Measurements from ENCODE around the gene MRPL42. TPM values are rescaled to one million over a fixed set of nuclear protein-coding genes. Genes with fewer than 3 reads are reported as not detected.

Gene MRPL42
- total and polyA plus RNA-seq, 2 donors (not counting 1 experiment from before 2014, with no cell fraction given) = 31.5 to 45.2 TPM

DNA sequence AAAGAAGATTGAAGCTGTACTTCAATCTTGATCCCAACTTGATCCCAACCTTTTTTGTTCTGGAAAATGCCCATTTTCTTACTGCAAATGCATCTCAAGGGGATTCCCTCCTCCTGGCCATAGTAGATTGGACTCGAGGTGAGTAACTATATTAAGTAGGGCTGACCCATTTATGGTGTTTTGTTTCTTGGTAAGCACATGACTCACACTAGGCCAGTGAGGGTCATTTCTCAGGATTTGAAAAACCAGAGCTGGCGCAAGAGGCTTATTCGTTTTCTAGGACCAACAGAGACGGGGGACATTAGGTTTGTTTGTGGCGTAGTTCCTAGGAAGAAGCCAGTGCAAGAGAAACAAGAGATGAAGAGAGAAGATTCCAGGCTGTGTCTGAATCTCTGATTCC is 51.4 kb downstream of the MRPL42 start:
- peaks cover 0 to 3% (median 0%) of the 10 kb centered on the region in 3 donors for H3K9me3 ChIP-seq (ENCODE audit: control extremely low read depth in 1 of 3, control insufficient read depth in 2 of 3, insufficient read depth in 1 of 3, low read length in 2 of 3)
- no peaks in the 10 kb centered on the region for H3K36me3 ChIP-seq (replicated peaks in 1 of 2; ENCODE audit: control extremely low read depth in 1 of 2, control insufficient read depth in 1 of 2, extremely low read depth in 1 of 2, insufficient read depth in 2 of 2, low read length in 1 of 2)
- no peaks in the 10 kb centered on the region for H3K27me3 ChIP-seq (replicated peaks in 1 of 4; ENCODE audit: control extremely low read depth in 1 of 4, control insufficient read depth in 3 of 4, insufficient read depth in 4 of 4, low read length in 3 of 4)
- H2AFZ ChIP-seq (ENCODE audit: insufficient read depth, low read depth, low read length, poor library complexity, severe bottlenecking) = no peak overlapping the region
- no peaks in the 10 kb centered on the region for H4K20me1 ChIP-seq (ENCODE audit: control insufficient read depth, insufficient read depth, low read length, poor library complexity, severe bottlenecking)
- POLR2A ChIA-PET = no interaction called here
- TF ChIP-seq EZH2 (IDR thresholded peaks at IDR 0.05; ENCODE audit: borderline replicate concordance, insufficient read depth, low read depth, low read length, poor library complexity, severe bottlenecking) = no peak
- TF ChIP-seq, protein P1, sequence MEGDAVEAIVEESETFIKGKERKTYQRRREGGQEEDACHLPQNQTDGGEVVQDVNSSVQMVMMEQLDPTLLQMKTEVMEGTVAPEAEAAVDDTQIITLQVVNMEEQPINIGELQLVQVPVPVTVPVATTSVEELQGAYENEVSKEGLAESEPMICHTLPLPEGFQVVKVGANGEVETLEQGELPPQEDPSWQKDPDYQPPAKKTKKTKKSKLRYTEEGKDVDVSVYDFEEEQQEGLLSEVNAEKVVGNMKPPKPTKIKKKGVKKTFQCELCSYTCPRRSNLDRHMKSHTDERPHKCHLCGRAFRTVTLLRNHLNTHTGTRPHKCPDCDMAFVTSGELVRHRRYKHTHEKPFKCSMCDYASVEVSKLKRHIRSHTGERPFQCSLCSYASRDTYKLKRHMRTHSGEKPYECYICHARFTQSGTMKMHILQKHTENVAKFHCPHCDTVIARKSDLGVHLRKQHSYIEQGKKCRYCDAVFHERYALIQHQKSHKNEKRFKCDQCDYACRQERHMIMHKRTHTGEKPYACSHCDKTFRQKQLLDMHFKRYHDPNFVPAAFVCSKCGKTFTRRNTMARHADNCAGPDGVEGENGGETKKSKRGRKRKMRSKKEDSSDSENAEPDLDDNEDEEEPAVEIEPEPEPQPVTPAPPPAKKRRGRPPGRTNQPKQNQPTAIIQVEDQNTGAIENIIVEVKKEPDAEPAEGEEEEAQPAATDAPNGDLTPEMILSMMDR (IDR thresholded peaks at IDR 0.05) = no peak
- CTCF ChIA-PET = interaction anchor here (1.4 kb wide), 2 partner anchors 16 to 582 kb away, joined by 3 to 13 read pairs; no protein-coding TSS in a partner anchor
- H3K4me3 ChIP-seq (ENCODE audit: control extremely low read depth in 1 of 5, extremely low read depth in 1 of 5, insufficient read depth in 1 of 5, low read depth in 2 of 5, low read length in 4 of 5) = no peak overlapping the region
- Mint-ChIP-seq H3K27ac (no peak overlapping the region), H3K9me3 (ENCODE audit: insufficient read depth) (no peaks in the 10 kb centered on the region), H3K4me1 (no peaks in the 10 kb centered on the region), H3K4me3 (no peak overlapping the region), H3K27me3 (peaks cover 6% of the 10 kb centered on the region)
- 94% methylated on average over 3 of the region's 5 CpGs for WGBS (ENCODE audit: insufficient coverage)
- DNase-seq = no peak
- no peak overlapping the region for H3K4me2 ChIP-seq (replicated peaks; ENCODE audit: low read depth, low read length, poor library complexity, severe bottlenecking)
- no peak overlapping the region for H3K27ac ChIP-seq (ENCODE audit: low read length in 2 of 2)
- no peaks in the 10 kb centered on the region for H3K4me1 ChIP-seq (ENCODE audit: control insufficient read depth in 2 of 2, insufficient read depth in 2 of 2, low read length in 2 of 2)
- H3K9ac ChIP-seq (ENCODE audit: low read length) = no peak overlapping the region
- ATAC-seq (ENCODE audit: low read depth) = no peak
- no peaks in the 10 kb centered on the region for H3K79me2 ChIP-seq (ENCODE audit: control insufficient read depth, insufficient read depth, low read length)
- intact Hi-C loops (cut with micrococcal nuclease) = no loop called here

DNA sequence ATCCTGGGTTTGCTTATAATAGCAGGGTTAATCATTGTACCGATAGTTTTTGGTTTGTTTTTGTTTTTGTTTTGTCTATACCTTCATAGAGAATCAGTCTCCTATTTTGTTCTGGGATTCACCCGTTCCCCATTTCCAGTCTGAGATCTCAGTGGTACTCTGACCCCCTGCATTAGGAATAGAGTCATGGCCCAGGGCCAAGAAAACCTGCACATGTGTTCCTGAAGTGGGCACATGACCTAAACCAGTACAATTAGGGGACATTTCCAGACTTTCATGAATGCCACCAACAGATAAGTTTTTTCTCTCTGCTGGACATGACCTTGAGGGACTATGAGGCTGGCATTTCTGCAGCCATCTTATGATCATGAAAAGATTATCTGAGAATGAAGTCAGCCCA is 52.5 kb downstream of the MRPL42 start:
- Mint-ChIP-seq H3K27me3 (peaks cover 13% of the 10 kb centered on the region), H3K27ac (no peak overlapping the region), H3K4me1 (no peaks in the 10 kb centered on the region), H3K4me3 (no peak overlapping the region), H3K9me3 (ENCODE audit: insufficient read depth) (no peaks in the 10 kb centered on the region)
- TF ChIP-seq, protein P1 (IDR thresholded peaks at IDR 0.05) = no peak
- TF ChIP-seq EZH2 (IDR thresholded peaks at IDR 0.05; ENCODE audit: borderline replicate concordance, insufficient read depth, low read depth, low read length, poor library complexity, severe bottlenecking) = no peak
- Histone ChIP-seq H3K79me2 (ENCODE audit: control insufficient read depth, insufficient read depth, low read length) (no peaks in the 10 kb centered on the region), H3K27me3 (replicated peaks in 1 of 4; ENCODE audit: control extremely low read depth in 1 of 4, control insufficient read depth in 3 of 4, insufficient read depth in 4 of 4, low read length in 3 of 4) (peaks cover 0 to 1% (median 0%) of the 10 kb centered on the region in 4 experiments), H3K4me1 (ENCODE audit: control insufficient read depth in 2 of 2, insufficient read depth in 2 of 2, low read length in 2 of 2) (no peaks in the 10 kb centered on the region), H3K9ac (ENCODE audit: low read length) (no peak overlapping the region), H3K9me3 (ENCODE audit: control extremely low read depth in 1 of 3, control insufficient read depth in 2 of 3, insufficient read depth in 1 of 3, low read length in 2 of 3) (peaks cover 0 to 3% (median 0%) of the 10 kb centered on the region in 3 donors), H3K36me3 (replicated peaks in 1 of 2; ENCODE audit: control extremely low read depth in 1 of 2, control insufficient read depth in 1 of 2, extremely low read depth in 1 of 2, insufficient read depth in 2 of 2, low read length in 1 of 2) (no peaks in the 10 kb centered on the region), H3K27ac (ENCODE audit: low read length in 2 of 2) (no peak overlapping the region), H3K4me3 (ENCODE audit: control extremely low read depth in 1 of 5, extremely low read depth in 1 of 5, insufficient read depth in 1 of 5, low read depth in 2 of 5, low read length in 4 of 5) (no peak overlapping the region), H3K4me2 (replicated peaks; ENCODE audit: low read depth, low read length, poor library complexity, severe bottlenecking) (no peak overlapping the region), H2AFZ (ENCODE audit: insufficient read depth, low read depth, low read length, poor library complexity, severe bottlenecking) (no peak overlapping the region), H4K20me1 (ENCODE audit: control insufficient read depth, insufficient read depth, low read length, poor library complexity, severe bottlenecking) (no peaks in the 10 kb centered on the region)
- DNase-seq = no peak
- ChIA-PET CTCF (no interaction called here), POLR2A (no interaction called here)
- ATAC-seq (ENCODE audit: low read depth) = no peak
- 100% methylated on average over 1 of the region's 2 CpGs for WGBS (ENCODE audit: insufficient coverage)
- intact Hi-C loops (cut with micrococcal nuclease) = no loop called here
